Smooth muscle cell (in vitro differentiated cells): ENCODE results near the gene GRID2. TPM values are rescaled to one million over a fixed set of nuclear protein-coding genes. Genes with fewer than 3 reads are reported as not detected.

Experiments
- DNase-seq: peaks from one replicate; lab custom pipeline; 2025; ENCODE audit not compliant: unreplicated experiment; lab: John Stamatoyannopoulos, UW
- H2AFZ ChIP-seq: fragments of 200-600 bp; sonication (generic); 2 replicates; pipeline ENCODE4 v1.6.0; 2016; ENCODE audit warnings: antibody characterized with exemption, low read depth, mild to moderate bottlenecking
- H3F3A ChIP-seq: fragments of 200-600 bp; sonication (generic); 2 replicates; pipeline ENCODE4 v1.6.0; 2017; ENCODE audit warnings: antibody characterized with exemption, low read depth
- H3K27ac ChIP-seq: fragments of 200-600 bp; sonication (generic); 2 replicates; pipeline ENCODE4 v1.5.1; 2016; ENCODE audit warnings: low read depth, mild to moderate bottlenecking
- H3K27me3 ChIP-seq: fragments of 200-600 bp; sonication (generic); 2 replicates; pipeline ENCODE4 v1.6.1; 2016; ENCODE audit warnings: low read depth, mild to moderate bottlenecking
- H3K36me3 ChIP-seq: fragments of 200-600 bp; sonication (generic); 2 replicates; pipeline ENCODE4 v1.5.1; 2016; ENCODE audit warnings: low read depth
- H3K4me1 ChIP-seq: fragments of 200-600 bp; sonication (generic); 2 replicates; pipeline ENCODE4 v1.5.1; 2016; ENCODE audit warnings: low read depth
- H3K4me2 ChIP-seq: fragments of 200-600 bp; sonication (generic); 2 replicates; pipeline ENCODE4 v1.6.0; 2016; ENCODE audit warnings: mild to moderate bottlenecking
- H3K4me3 ChIP-seq: fragments of 200-600 bp; sonication (generic); 2 replicates; pipeline ENCODE4 v1.5.1; 2016; ENCODE audit warnings: mild to moderate bottlenecking
- H3K79me2 ChIP-seq: fragments of 200-600 bp; sonication (generic); 2 replicates; pipeline ENCODE4 v1.6.0; 2016; ENCODE audit warnings: low read depth, mild to moderate bottlenecking
- H3K9ac ChIP-seq: fragments of 200-600 bp; sonication (generic); 2 replicates; pipeline ENCODE4 v1.6.0; 2016; ENCODE audit warnings: low read depth
- H3K9me3 ChIP-seq: fragments of 200-600 bp; sonication (generic); replicated peaks from 2 replicates; pipeline ENCODE4 v1.5.1; 2016; ENCODE audit warnings: low read depth
- H4K20me1 ChIP-seq: fragments of 200-600 bp; sonication (generic); 2 replicates; pipeline ENCODE4 v1.6.0; 2016; ENCODE audit warnings: low read depth
- CTCF ChIP-seq: fragments of 200-600 bp; sonication (generic); IDR thresholded peaks from 2 replicates; pipeline ENCODE4 v1.5.1; 2017; ENCODE audit warnings: borderline replicate concordance, mild to moderate bottlenecking, antibody characterized with exemption; ENCODE audit not compliant: insufficient read depth, poor library complexity, severe bottlenecking
- WGBS: methylation state at CpG from one replicate; pipeline ENCODE4 v1.1.7; 2016; ENCODE audit warnings: low lambda C conversion rate; 5-methylcytosine and 5-hydroxymethylcytosine counted together
- polyA plus RNA-seq: library from polyadenylated mRNA; unstranded; fragments of >200 nt; fragmentation: Nextera tagmentation; extraction: Ambion mirVana; gene quantifications from 2 replicates; pipeline ENCODE4 v1.2.1, GENCODE V29; 2016
- total RNA-seq: library from RNA; depleted of rRNA; stranded (reverse); fragments of >200 nt; gene quantifications from 2 replicates; pipeline ENCODE4 v1.2.3, GENCODE V29; 2014

The GRID2 gene
- total and polyA plus RNA-seq, 2 experiments from 2014 or later = 1.2 TPM; not detected in 1

GRCh38 chr4:93502991-93503390, 1199.2 kb downstream of the GRID2 start:
- no peaks in the 10 kb centered on the region for H3K4me1 ChIP-seq
- no peaks in the 10 kb centered on the region for H3K79me2 ChIP-seq
- H3K9ac ChIP-seq = no peak overlapping the region
- no peak for DNase-seq
- WGBS = 81% methylated on average over 2 of the region's 2 CpGs
- H4K20me1 ChIP-seq = no peaks in the 10 kb centered on the region
- H3F3A ChIP-seq = no peaks in the 10 kb centered on the region
- TF ChIP-seq CTCF = no peak
- H3K4me3 ChIP-seq = no peak overlapping the region
- H3K27me3 ChIP-seq = no peaks in the 10 kb centered on the region
- H3K4me2 ChIP-seq = no peak overlapping the region
- no peak overlapping the region for H3K27ac ChIP-seq
- H3K36me3 ChIP-seq = no peaks in the 10 kb centered on the region
- H3K9me3 ChIP-seq = no peaks in the 10 kb centered on the region
- H2AFZ ChIP-seq = no peak overlapping the region

DNA sequence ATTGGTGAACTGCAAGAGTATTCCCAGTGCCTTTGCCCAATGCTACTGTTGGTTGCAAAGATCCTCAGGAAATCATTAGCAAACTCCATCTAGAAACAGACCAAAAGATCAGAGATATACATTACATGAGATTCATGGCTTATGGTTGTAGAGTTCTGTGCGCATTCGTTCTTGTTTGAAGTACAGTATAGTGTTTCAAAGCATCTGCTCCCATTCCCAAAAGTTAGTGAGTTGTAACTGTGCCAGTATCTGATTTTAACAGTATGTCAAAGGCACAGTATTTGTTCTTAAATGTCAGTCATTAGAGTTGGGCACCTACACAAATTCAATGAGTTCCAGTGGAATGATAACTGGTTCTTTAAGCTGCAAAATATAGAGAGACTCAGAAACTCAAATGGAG, 1210.1 kb downstream of the GRID2 start:
- H4K20me1 ChIP-seq = no peaks in the 10 kb centered on the region
- no peak overlapping the region for H3K4me2 ChIP-seq
- TF ChIP-seq CTCF = no peak
- H3K27me3 ChIP-seq = peaks cover 5% of the 10 kb centered on the region
- H3K4me3 ChIP-seq = no peak overlapping the region
- DNase-seq = no peak
- H2AFZ ChIP-seq = no peak overlapping the region
- no peaks in the 10 kb centered on the region for H3F3A ChIP-seq
- no peaks in the 10 kb centered on the region for H3K9me3 ChIP-seq
- no peaks in the 10 kb centered on the region for H3K79me2 ChIP-seq
- no peaks in the 10 kb centered on the region for H3K4me1 ChIP-seq
- no peak overlapping the region for H3K27ac ChIP-seq
- 94% methylated on average over 2 of the region's 2 CpGs for WGBS
- H3K9ac ChIP-seq = no peak overlapping the region
- H3K36me3 ChIP-seq = no peaks in the 10 kb centered on the region

DNA sequence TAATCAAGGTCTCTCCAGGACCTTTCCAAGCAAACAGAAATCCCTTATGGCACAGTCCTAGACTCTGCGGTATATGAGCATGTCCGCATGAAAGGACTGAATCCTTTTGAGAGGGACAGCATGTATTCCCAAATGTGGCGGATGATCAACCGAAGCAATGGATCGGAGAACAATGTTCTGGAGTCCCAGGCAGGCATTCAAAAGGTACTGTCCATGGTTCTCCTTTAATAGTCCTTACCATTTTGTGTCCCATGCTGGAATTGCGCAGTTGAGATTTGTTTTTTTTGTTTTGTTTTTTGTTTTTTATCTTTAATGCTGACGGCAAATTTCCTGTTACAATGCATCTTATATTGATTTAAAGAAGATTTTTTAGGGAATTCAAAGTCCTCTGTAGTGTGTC, 1211.4 kb downstream of the GRID2 start:
- no peaks in the 10 kb centered on the region for H3K36me3 ChIP-seq
- no peaks in the 10 kb centered on the region for H3K27me3 ChIP-seq
- no peaks in the 10 kb centered on the region for H3K9me3 ChIP-seq
- no peaks in the 10 kb centered on the region for H3F3A ChIP-seq
- H3K4me3 ChIP-seq = no peak overlapping the region
- H3K9ac ChIP-seq = no peak overlapping the region
- H3K79me2 ChIP-seq = no peaks in the 10 kb centered on the region
- no peak overlapping the region for H3K4me2 ChIP-seq
- H4K20me1 ChIP-seq = no peaks in the 10 kb centered on the region
- no peak for DNase-seq
- H2AFZ ChIP-seq = no peak overlapping the region
- no peaks in the 10 kb centered on the region for H3K4me1 ChIP-seq
- 97% methylated on average over 7 of the region's 7 CpGs for WGBS
- TF ChIP-seq CTCF = no peak
- H3K27ac ChIP-seq = no peak overlapping the region

- Histone ChIP-seq H3K79me2 (no peaks in the 10 kb centered on the region), H3K9ac (no peak overlapping the region), H3F3A (no peaks in the 10 kb centered on the region), H3K27me3 (no peaks in the 10 kb centered on the region), H3K27ac (no peak overlapping the region), H3K4me3 (no peak overlapping the region), H3K36me3 (no peaks in the 10 kb centered on the region), H3K4me1 (no peaks in the 10 kb centered on the region), H3K9me3 (no peaks in the 10 kb centered on the region), H4K20me1 (no peaks in the 10 kb centered on the region), H2AFZ (no peak overlapping the region), H3K4me2 (no peak overlapping the region)
- DNase-seq = no peak
- 88% methylated on average over 3 of the region's 3 CpGs for WGBS
- TF ChIP-seq CTCF = no peak
Observed at GRCh38 chr4:93529692-93530372, 1226.1 kb downstream of the GRID2 start.
